Esophagus squamous epithelium (tissue), 5 donors: ENCODE data around the gene EBF4. TPM values are rescaled to one million over a fixed set of nuclear protein-coding genes. Genes with fewer than 3 reads are reported as not detected.

ENCODE experiments used
- DNase-seq: peaks from one replicate; lab custom pipeline; 2025; lab: John Stamatoyannopoulos, UW
- H3K27ac ChIP-seq, 4 donors: fragments of 200-600 bp; sonication (generic); one replicate each; pipeline ENCODE4 v1.5.1; 2016 to 2019; ENCODE audit warnings: mild to moderate bottlenecking in 1 of 4
- H3K27me3 ChIP-seq, 4 donors: fragments of 200-600 bp; sonication (generic); 1 replicate in 3 of 4; 2 replicates in 1 of 4; pipeline versions ENCODE4 v1.5.1 to v1.6.0; 2017 to 2021; ENCODE audit warnings: antibody characterized with exemption in 1 of 4
- H3K36me3 ChIP-seq, 3 donors: fragments of 200-600 bp; sonication (generic); one replicate each; pipeline ENCODE4 v1.5.1; 2016 to 2019
- H3K4me1 ChIP-seq, 3 donors: fragments of 200-600 bp; sonication (generic); one replicate each; pipeline ENCODE4 v1.5.1; 2017 to 2019
- H3K4me3 ChIP-seq, 4 donors: fragments of 200-600 bp; sonication (generic); 1 replicate in 3 of 4; 2 replicates in 1 of 4; pipeline ENCODE4 v1.5.1; 2016 to 2019; ENCODE audit warnings: mild to moderate bottlenecking in 2 of 4, moderate library complexity in 1 of 4
- H3K9me3 ChIP-seq, 3 donors: fragments of 200-600 bp; sonication (generic); one replicate each; pipeline ENCODE4 v1.5.1; 2016 to 2019
- POLR2A ChIP-seq, 4 donors: fragments of 450-650 bp; IDR thresholded peaks; one replicate each; pipeline ENCODE4 v1.6.1; 2017; ENCODE audit warnings: antibody characterized with exemption in 4 of 4, mild to moderate bottlenecking in 4 of 4, moderate library complexity in 3 of 4
- WGBS, 2 donors: methylation state at CpG; one replicate each; pipeline ENCODE4 v1.1.5; 2018; 5-methylcytosine and 5-hydroxymethylcytosine counted together
- intact Hi-C: fragments of 100-400 bp; cut with DNase I; formaldehyde crosslinking; loops from one replicate; pipeline ENCODE4 v1.15.0; 2022
- total RNA-seq, 4 donors: library from RNA; depleted of rRNA; stranded (reverse); fragments of >200 nt; gene quantifications; one replicate each; pipeline ENCODE4 v1.1.0, GENCODE V29; 2016
- TF ChIP-seq, protein P1 (sequence below), 6 experiments: fragments of 450-650 bp in 4 of 6; fragments of 200-600 bp in 2 of 6; sonication (generic) in 2 of 6; IDR thresholded peaks; one replicate each; pipeline ENCODE4 v1.5.1; 2016 to 2019; ENCODE audit warnings: antibody characterized with exemption in 6 of 6, mild to moderate bottlenecking in 4 of 6, moderate library complexity in 4 of 6
- donor health status: DM: yes; HTN: yes; CAD: no.

Gene EBF4
- total RNA-seq, 4 donors from 2014 or later, result 3.2 to 10.4 (median 7.2) TPM

DNA sequence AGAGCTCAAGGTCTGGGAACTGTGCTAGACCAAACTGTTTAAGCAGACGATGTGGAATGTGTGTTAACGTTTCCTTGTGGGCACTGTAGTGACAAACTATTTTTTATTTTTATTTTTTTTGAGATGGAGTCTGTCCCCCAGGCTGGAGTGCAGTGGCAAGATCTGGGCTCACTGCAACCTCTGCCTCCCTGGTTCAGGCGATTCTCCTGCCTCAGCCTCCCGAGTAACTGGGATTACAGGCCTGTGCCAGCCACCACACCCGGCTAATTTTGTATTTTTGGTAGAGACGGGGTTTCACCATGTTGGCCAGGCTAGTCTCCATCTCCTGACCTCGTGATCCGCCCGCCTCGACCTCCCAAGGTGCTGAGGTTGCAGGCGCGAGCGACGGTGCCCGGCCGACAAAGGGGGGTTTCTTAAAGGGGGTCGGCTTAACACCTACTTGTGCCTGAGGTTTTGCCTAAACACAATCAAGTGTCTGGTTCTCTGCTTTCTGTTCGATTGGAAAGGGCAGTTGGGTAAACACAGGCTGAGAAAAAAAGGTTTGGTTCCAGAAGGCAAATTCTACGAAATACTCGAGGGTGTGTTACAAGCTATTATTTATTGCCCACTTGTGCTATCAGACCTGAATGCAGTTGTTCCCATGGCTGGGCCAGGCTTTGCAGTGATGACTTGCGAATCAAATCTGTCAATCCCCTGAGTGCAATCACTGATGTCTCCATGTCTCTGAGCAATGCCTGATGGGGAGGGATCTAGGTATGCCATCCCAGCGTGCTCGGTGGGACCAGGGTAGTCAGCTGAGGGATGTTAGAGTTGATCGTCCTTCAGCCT, 38.8 kb upstream of the EBF4 start:
- DNase-seq, result no peak
- intact Hi-C loops, result no loop called here
- Histone ChIP-seq H3K27me3 (no peaks in the 10 kb centered on the region), H3K4me3 (peak overlapping the region; percentile 75 to 98 (median 85)), H3K36me3 (peaks cover 26 to 53% (median 42%) of the 10 kb centered on the region in 3 donors), H3K4me1 (peaks cover 15 to 41% (median 22%) of the 10 kb centered on the region in 3 donors), H3K9me3 (no peaks in the 10 kb centered on the region), H3K27ac (peak overlapping the region in 3 of 4 donors; percentile 79 to 96 (median 85))
- WGBS, 2 donors, result 20 to 30% methylated on average over 12 to 13 of the region's 24 CpGs
- TF ChIP-seq POLR2A (IDR thresholded peaks at IDR 0.05), result no peak
- TF ChIP-seq, protein P1, sequence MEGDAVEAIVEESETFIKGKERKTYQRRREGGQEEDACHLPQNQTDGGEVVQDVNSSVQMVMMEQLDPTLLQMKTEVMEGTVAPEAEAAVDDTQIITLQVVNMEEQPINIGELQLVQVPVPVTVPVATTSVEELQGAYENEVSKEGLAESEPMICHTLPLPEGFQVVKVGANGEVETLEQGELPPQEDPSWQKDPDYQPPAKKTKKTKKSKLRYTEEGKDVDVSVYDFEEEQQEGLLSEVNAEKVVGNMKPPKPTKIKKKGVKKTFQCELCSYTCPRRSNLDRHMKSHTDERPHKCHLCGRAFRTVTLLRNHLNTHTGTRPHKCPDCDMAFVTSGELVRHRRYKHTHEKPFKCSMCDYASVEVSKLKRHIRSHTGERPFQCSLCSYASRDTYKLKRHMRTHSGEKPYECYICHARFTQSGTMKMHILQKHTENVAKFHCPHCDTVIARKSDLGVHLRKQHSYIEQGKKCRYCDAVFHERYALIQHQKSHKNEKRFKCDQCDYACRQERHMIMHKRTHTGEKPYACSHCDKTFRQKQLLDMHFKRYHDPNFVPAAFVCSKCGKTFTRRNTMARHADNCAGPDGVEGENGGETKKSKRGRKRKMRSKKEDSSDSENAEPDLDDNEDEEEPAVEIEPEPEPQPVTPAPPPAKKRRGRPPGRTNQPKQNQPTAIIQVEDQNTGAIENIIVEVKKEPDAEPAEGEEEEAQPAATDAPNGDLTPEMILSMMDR (IDR thresholded peaks at IDR 0.05), result no peak

DNA sequence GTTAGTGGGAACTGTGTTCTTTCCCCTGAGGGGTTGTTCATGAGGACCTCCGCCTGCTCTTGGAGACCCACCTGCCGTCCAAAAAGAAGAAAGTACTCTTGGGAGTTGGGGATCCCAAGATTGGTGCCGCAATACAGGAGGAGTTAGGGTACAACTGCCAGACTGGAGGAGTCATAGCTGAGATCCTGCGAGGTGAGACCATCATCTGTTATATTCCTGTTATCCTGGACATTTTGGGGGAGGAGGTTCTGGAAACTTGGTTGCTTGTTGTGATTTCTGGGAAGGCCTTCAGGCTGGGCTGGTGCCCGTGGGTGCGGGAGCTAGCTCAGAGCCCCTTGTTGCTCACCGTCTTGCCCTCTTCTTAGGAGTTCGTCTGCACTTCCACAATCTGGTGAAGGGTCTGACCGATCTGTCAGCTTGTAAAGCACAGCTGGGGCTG, 38.2 kb upstream of the EBF4 start:
- Histone ChIP-seq H3K4me3 (peak overlapping the region in 3 of 4 donors; percentile 75 to 98 (median 93)), H3K4me1 (peaks cover 15 to 41% (median 22%) of the 10 kb centered on the region in 3 donors), H3K27ac (no peak overlapping the region), H3K27me3 (no peaks in the 10 kb centered on the region), H3K36me3 (peaks cover 32 to 60% (median 42%) of the 10 kb centered on the region in 3 donors), H3K9me3 (no peaks in the 10 kb centered on the region)
- 67 to 75% methylated on average over 3 to 7 of the region's 9 CpGs for WGBS, 2 donors
- intact Hi-C loops, result no loop called here
- no peak for DNase-seq
- TF ChIP-seq, protein P1 (IDR thresholded peaks at IDR 0.05), result no peak
- no peak for TF ChIP-seq POLR2A (IDR thresholded peaks at IDR 0.05)

DNA sequence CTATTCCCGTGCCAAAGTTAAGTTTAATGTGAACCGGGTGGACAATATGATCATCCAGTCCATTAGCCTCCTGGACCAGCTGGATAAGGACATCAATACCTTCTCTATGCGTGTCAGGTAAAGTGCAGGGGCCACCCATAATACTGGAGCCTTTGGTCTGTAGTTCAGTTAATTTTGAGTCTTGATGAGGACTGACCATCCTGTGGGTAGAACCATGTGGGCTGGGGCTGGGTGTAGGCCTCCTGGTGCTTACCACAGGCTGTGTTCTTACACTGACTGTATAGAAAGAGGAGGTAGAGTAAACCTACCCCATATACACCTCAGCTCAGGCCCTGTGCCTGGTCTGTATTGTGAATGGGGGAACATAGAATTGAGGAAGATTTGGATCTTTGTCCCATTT, 37.7 kb upstream of the EBF4 start:
- Histone ChIP-seq H3K4me1 (peaks cover 15 to 41% (median 22%) of the 10 kb centered on the region in 3 donors), H3K36me3 (peaks cover 32 to 64% (median 42%) of the 10 kb centered on the region in 3 donors), H3K27ac (no peak overlapping the region), H3K27me3 (no peaks in the 10 kb centered on the region), H3K4me3 (peak overlapping the region in 1 of 4 donors; percentile 93), H3K9me3 (no peaks in the 10 kb centered on the region)
- DNase-seq, result no peak
- no peak for TF ChIP-seq POLR2A (IDR thresholded peaks at IDR 0.05)
- TF ChIP-seq, protein P1 (IDR thresholded peaks at IDR 0.05), result no peak
- 40 to 100% methylated on average over 1 to 2 of the region's 3 CpGs for WGBS, 2 donors
- intact Hi-C loops, result no loop called here

DNA sequence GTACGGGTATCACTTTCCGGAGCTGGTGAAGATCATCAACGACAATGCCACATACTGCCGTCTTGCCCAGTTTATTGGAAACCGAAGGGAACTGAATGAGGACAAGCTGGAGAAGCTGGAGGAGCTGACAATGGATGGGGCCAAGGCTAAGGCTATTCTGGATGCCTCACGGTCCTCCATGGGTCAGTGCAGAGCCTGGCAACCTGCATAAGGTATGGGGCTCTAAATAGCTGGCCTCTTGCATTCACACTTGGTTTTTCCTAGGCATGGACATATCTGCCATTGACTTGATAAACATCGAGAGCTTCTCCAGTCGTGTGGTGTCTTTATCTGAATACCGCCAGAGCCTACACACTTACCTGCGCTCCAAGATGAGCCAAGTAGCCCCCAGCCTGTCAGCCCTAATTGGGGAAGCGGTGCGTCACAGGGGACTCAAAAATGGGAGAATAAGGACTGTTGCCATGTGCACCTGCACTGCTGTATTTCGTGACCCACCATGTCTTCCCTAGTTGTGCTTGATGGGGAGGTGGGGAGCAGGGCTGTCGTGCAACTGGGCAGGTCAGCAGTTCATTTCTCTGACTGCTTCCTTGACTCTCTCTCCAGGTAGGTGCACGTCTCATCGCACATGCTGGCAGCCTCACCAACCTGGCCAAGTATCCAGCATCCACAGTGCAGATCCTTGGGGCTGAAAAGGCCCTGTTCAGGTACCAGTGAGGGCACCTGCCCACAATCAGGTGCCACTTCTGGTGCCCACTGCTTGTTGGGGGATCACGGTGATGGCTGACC, 37.1 kb upstream of the EBF4 start:
- Histone ChIP-seq H3K27ac (no peak overlapping the region), H3K27me3 (no peaks in the 10 kb centered on the region), H3K4me3 (no peak overlapping the region), H3K36me3 (peaks cover 36 to 71% (median 42%) of the 10 kb centered on the region in 3 donors), H3K4me1 (peaks cover 15 to 41% (median 22%) of the 10 kb centered on the region in 3 donors), H3K9me3 (no peaks in the 10 kb centered on the region)
- DNase-seq, result no peak
- no peak for TF ChIP-seq POLR2A (IDR thresholded peaks at IDR 0.05)
- TF ChIP-seq, protein P1 (IDR thresholded peaks at IDR 0.05), result no peak
- 86 to 92% methylated on average over 10 to 14 of the region's 17 CpGs for WGBS, 2 donors
- intact Hi-C loops, result no loop called here
